Measurements from ENCODE around the gene HERPUD2.
A peak's percentile ranks its signal among the peaks of the same experiment; 100 is the strongest.

Gene HERPUD2

GRCh38 chr7:35599645-35600044 lies 95.3 kb downstream of the HERPUD2 start:
- Histone ChIP-seq H3K4me3 (ENCODE audit: low read depth in 1 of 2, low read length in 2 of 2) (no peak overlapping the region), H2AFZ (ENCODE audit: low read depth, low read length) (no peak overlapping the region), H4K20me1 (ENCODE audit: insufficient read depth, low read length) (no peaks in the 10 kb centered on the region), H3K9ac (ENCODE audit: low read depth, low read length) (no peak overlapping the region), H3K36me3 (ENCODE audit: insufficient read depth, low read length) (no peaks in the 10 kb centered on the region), H3K4me2 (ENCODE audit: insufficient read depth, low read length) (no peak overlapping the region), H3K4me1 (ENCODE audit: insufficient read depth, low read length) (no peaks in the 10 kb centered on the region), H3K79me2 (ENCODE audit: insufficient read depth, low read length) (no peaks in the 10 kb centered on the region), H3K27me3 (ENCODE audit: insufficient read depth, low read length, poor library complexity) (no peaks in the 10 kb centered on the region), H3K9me3 (ENCODE audit: insufficient read depth, low read length, severe bottlenecking) (no peaks in the 10 kb centered on the region), H3K27ac (ENCODE audit: low read length) (no peak overlapping the region)
- DNase-seq = no peak
- TF ChIP-seq CTCF (IDR thresholded peaks at IDR 0.05; ENCODE audit: borderline replicate concordance, extremely low read depth, low read length, poor library complexity, severe bottlenecking) (no peak), EZH2 (IDR thresholded peaks at IDR 0.05; ENCODE audit: borderline replicate concordance, low read depth, low read length, severe bottlenecking) (no peak)
- ATAC-seq (ENCODE audit: insufficient read depth, low read depth) = no peak

DNA sequence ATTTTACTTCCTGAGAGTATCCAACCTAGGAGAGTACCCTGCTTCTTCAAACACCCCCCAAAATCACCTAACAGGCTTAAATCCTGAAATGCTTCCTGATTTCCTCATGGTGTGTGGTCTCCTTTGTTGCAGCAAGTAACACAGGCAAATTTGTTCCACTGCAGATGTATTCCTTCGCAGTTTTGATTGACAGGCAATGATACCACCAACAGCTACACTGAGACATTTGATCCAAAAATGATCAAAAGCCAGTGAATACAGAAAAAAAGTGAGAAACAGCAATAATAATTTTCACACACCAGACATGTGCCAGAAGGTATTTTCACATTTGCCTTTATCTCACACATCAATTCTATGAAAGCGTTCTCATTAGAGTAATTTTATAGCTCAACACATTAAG lies 95.9 kb downstream of the HERPUD2 start:
- no peak overlapping the region for H2AFZ ChIP-seq (ENCODE audit: low read depth, low read length)

GRCh38 chr7:35596061-35596460 lies 98.9 kb downstream of the HERPUD2 start:
- Histone ChIP-seq H3K79me2 (ENCODE audit: insufficient read depth, low read length) (no peaks in the 10 kb centered on the region), H3K27me3 (ENCODE audit: insufficient read depth, low read length, poor library complexity) (no peaks in the 10 kb centered on the region), H3K9me3 (ENCODE audit: insufficient read depth, low read length, severe bottlenecking) (no peaks in the 10 kb centered on the region), H3K4me1 (ENCODE audit: insufficient read depth, low read length) (no peaks in the 10 kb centered on the region), H3K9ac (ENCODE audit: low read depth, low read length) (no peak overlapping the region), H3K27ac (ENCODE audit: low read length) (no peak overlapping the region), H3K36me3 (ENCODE audit: insufficient read depth, low read length) (no peaks in the 10 kb centered on the region), H2AFZ (ENCODE audit: low read depth, low read length) (no peak overlapping the region), H3K4me2 (ENCODE audit: insufficient read depth, low read length) (no peak overlapping the region), H3K4me3 (ENCODE audit: low read depth in 1 of 2, low read length in 2 of 2) (no peak overlapping the region), H4K20me1 (ENCODE audit: insufficient read depth, low read length) (no peaks in the 10 kb centered on the region)
- ATAC-seq (ENCODE audit: insufficient read depth, low read depth) (0 out of 3 replicates have a peak, but pooled peaks have one; percentile 37), DNase-seq (no peak)
- TF ChIP-seq EZH2 (IDR thresholded peaks at IDR 0.05; ENCODE audit: borderline replicate concordance, low read depth, low read length, severe bottlenecking) (no peak), CTCF (IDR thresholded peaks at IDR 0.05; ENCODE audit: borderline replicate concordance, extremely low read depth, low read length, poor library complexity, severe bottlenecking) (no peak)

More for the DNA sequence above, 95.9 kb downstream of the HERPUD2 start:
- TF ChIP-seq CTCF (IDR thresholded peaks at IDR 0.05; ENCODE audit: borderline replicate concordance, extremely low read depth, low read length, poor library complexity, severe bottlenecking) = no peak
- no peak for TF ChIP-seq EZH2 (IDR thresholded peaks at IDR 0.05; ENCODE audit: borderline replicate concordance, low read depth, low read length, severe bottlenecking)
- Histone ChIP-seq H3K27ac (ENCODE audit: low read length) (no peak overlapping the region), H3K79me2 (ENCODE audit: insufficient read depth, low read length) (no peaks in the 10 kb centered on the region), H3K27me3 (ENCODE audit: insufficient read depth, low read length, poor library complexity) (no peaks in the 10 kb centered on the region), H3K9ac (ENCODE audit: low read depth, low read length) (no peak overlapping the region), H3K9me3 (ENCODE audit: insufficient read depth, low read length, severe bottlenecking) (no peaks in the 10 kb centered on the region), H3K4me3 (ENCODE audit: low read depth in 1 of 2, low read length in 2 of 2) (no peak overlapping the region), H3K4me2 (ENCODE audit: insufficient read depth, low read length) (no peak overlapping the region), H3K36me3 (ENCODE audit: insufficient read depth, low read length) (no peaks in the 10 kb centered on the region), H4K20me1 (ENCODE audit: insufficient read depth, low read length) (no peaks in the 10 kb centered on the region), H3K4me1 (ENCODE audit: insufficient read depth, low read length) (no peaks in the 10 kb centered on the region)
- no peak for ATAC-seq (ENCODE audit: insufficient read depth, low read depth)
- no peak for DNase-seq

DNA sequence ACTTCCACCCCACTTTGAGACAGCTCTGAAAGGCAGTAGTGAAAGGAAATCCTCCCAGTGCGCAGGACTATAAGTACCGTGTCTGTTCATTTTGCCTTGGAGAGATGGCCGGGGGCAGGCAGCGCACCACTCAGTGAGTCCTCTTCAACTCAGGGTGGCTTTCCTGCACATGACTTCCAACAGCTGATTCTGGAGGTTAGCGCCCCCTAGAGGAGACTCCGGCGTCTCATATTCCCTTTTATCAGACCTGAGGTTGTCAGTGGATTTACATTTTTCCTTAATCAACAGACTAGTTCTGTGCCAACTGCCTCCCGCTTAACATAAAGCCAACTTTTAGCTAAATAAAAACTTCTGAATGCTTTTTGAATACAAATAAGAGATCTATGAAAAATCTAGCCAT lies 101.0 kb downstream of the HERPUD2 start:
- Histone ChIP-seq H3K27ac (ENCODE audit: low read length) (no peak overlapping the region), H3K4me2 (ENCODE audit: insufficient read depth, low read length) (no peak overlapping the region), H3K9ac (ENCODE audit: low read depth, low read length) (no peak overlapping the region), H2AFZ (ENCODE audit: low read depth, low read length) (no peak overlapping the region), H3K27me3 (ENCODE audit: insufficient read depth, low read length, poor library complexity) (peaks cover 2% of the 10 kb centered on the region), H3K36me3 (ENCODE audit: insufficient read depth, low read length) (no peaks in the 10 kb centered on the region), H4K20me1 (ENCODE audit: insufficient read depth, low read length) (no peaks in the 10 kb centered on the region), H3K9me3 (ENCODE audit: insufficient read depth, low read length, severe bottlenecking) (no peaks in the 10 kb centered on the region), H3K4me1 (ENCODE audit: insufficient read depth, low read length) (no peaks in the 10 kb centered on the region), H3K79me2 (ENCODE audit: insufficient read depth, low read length) (no peaks in the 10 kb centered on the region), H3K4me3 (ENCODE audit: low read depth in 1 of 2, low read length in 2 of 2) (no peak overlapping the region)
- ATAC-seq (ENCODE audit: insufficient read depth, low read depth) = no peak
- DNase-seq = peak; percentile 21
- TF ChIP-seq CTCF (IDR thresholded peaks at IDR 0.05; ENCODE audit: borderline replicate concordance, extremely low read depth, low read length, poor library complexity, severe bottlenecking) (peak; percentile 58), EZH2 (IDR thresholded peaks at IDR 0.05; ENCODE audit: borderline replicate concordance, low read depth, low read length, severe bottlenecking) (no peak)
